Anterior cingulate cortex (tissue), 58 donors: Measurements from ENCODE around the gene ITPR1.
A peak's percentile ranks its signal among the peaks of the same experiment; 100 is the strongest.

Experiments used
- DNase-seq, 58 donors: peaks; one replicate each; lab custom pipeline; 2025; lab: John Stamatoyannopoulos, UW

The ITPR1 gene

GRCh38 chr3:4528819-4529600, 35.9 kb downstream of the ITPR1 start:
- peak in 21 of 58 donors; percentile 2 to 78 (median 32) for DNase-seq

DNA sequence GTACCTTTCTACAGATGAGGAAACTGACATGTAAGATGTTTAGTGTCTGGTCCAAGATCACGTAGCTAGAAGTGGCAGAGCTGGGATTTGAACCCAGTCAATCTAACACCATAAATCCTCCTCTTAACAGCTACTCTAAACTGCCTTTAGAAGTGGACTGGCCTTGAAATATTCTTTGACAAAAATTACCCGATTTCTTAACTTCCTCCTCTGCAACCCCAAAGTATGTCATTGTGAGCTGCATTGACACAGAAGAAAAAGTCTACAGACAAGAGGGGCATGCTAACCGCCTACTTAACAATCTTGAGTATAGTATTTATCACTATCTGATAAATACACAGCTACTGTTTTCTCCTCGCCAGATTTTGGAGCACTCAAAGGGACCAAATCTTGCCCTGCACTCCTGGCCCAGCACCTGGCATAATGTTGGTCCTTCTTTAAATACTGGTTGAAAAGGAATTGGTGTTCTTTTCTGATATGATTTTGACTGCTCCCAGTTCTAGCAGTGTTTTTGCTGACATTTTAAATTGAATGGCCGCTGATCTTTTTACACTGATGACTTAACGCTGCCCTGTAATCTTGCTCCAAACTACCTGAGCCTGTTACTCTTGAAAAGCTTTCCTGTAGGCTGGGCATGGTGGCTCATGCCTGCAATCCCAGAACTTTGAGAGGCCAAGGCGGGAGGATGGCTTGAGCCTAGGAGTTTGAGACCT, 36.9 kb downstream of the ITPR1 start:
- no peak for DNase-seq

DNA sequence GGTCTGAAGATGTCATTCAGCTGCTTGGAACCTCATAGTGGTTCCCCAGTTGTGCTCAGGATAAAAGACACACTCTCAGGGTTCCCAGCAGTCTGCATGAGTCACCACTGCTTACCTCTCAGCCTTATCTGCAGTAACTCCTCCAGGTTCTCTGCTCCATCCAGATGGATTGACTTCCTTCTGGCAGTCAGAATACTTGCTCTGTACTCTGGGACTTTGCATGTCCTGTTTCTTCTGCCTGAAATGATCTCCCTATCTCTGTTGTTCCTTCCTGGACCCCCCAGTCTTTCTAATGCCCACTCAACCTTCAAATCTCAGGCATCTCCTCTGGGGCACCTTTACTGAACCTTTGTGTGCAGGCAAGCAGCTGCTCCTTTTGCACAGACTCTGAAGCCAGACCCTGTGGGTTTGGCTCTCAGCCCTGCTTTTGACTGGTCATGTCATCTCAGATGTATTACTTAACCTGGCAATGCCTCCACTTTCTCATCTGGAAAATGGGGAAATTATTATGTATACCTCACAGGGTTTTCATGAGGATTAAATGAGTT, 38.4 kb downstream of the ITPR1 start:
- peak in 2 of 58 donors; percentile 14 to 28 for DNase-seq

DNA sequence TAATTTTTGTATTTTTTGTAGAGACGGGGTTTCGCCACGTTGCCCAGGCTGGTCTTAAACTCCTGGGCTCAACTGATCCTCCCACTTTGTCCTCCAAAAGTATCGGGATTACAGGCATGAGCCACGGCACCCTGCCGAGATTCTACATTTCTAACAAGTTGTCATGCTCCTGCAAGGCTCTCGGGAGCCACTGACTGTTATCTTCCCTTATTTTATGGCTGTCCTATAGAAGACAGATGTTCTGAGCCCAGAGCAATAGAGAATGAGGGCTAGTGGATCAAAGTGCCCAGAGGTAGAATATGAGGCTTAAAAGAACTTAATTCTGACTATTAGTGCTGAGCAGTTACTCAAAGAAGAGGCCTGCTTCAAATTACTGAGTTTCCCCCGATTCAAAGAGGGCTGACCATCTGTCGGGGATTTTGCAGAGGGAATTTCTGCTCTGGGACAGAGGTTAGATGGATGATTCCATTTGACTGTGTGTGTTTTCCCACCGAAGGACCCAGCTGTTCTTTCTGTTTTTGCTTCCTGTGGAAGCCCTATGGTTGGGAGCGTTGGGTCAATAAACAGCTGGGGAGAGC, 39.5 kb downstream of the ITPR1 start:
- no peak for DNase-seq

DNA sequence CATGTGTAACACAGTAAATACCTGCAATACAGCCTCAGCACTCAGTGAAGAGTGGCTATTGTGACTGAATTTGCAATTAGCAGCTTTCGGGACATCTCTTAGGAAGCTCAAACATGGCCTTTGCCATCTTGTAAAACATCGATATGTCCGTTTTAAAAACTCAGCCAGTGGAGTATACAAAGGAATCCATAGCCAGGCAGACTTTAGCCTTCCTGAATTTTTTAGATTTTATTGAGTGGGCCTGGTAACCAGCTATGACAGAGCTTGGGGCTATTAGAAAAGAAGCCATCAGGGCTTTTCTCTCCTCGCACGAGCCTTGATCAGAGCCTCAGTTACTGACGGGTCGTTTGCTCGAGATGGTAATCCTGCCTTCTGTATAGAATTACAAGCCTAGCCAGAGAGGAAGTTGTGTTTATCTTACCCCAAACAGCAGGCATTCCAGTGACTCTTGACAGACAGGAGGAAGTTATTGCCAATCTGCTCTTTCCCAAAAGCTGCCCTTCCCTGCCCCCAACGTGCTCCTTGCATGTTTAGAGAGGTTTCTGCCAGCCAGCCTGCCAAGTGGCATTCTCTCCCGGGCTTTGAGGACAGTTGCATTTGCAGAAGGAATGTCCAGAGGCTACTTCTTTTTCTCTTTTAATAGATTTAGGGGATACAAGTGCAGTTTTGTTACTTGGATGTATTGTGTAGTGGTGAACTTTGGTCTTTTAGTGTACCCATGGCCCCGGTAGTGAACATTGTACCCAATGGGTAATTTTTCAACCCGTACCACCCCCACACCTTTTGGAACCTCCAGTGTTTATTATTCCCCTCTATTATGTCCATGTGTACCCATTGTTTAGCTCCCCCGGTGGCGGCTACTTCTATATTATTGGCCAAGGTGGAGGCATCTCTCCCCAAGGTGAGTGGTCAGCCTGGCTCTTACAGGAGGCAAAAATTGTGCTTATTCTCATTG, 40.6 kb downstream of the ITPR1 start:
- peak in 1 of 58 donors; percentile 13 for DNase-seq

GRCh38 chr3:4534906-4535305, 41.8 kb downstream of the ITPR1 start:
- DNase-seq = no peak

DNA sequence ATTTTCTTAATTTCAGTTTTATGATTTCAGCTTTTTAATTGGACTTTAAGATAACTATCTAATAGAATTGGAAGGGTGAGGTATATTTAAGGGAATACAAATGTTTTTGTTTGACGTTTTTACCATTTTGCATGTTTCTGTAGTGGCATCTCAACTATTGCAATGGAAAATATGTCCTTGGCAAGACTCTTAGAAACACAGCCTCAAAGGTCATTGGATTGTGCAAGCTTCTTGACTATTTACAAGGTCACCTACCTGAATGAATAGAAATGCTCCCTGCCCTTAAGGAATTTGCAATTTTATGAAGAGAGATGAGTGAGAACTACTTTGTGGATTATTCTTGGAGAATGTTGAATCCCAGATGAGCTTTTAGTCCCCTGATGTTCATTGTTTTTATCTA, 43.1 kb downstream of the ITPR1 start:
- no peak for DNase-seq

DNA sequence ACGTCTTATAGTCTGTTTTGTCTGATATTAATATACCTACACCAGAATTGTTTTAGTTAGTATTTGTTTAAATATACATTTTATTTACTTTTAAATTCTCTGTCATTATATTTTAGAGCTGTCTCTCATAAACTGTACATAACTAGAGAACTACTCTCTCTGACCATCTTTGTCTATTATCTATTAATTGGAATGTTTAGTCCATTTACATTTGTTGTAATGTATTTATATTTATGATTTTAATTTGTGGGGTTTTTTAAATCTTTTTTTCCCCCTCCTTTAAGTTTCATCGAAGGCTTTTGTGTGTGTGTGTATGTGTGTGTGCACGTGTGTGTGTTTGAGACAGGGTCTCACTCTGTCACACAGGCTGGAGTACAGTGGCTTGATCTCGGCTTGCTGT, 47.1 kb downstream of the ITPR1 start:
- no peak for DNase-seq

- DNase-seq = no peak
Measured at GRCh38 chr3:4543110-4543509, 50.0 kb downstream of the ITPR1 start.

- DNase-seq = no peak
Measured at GRCh38 chr3:4546346-4547178, 53.4 kb downstream of the ITPR1 start.

DNA sequence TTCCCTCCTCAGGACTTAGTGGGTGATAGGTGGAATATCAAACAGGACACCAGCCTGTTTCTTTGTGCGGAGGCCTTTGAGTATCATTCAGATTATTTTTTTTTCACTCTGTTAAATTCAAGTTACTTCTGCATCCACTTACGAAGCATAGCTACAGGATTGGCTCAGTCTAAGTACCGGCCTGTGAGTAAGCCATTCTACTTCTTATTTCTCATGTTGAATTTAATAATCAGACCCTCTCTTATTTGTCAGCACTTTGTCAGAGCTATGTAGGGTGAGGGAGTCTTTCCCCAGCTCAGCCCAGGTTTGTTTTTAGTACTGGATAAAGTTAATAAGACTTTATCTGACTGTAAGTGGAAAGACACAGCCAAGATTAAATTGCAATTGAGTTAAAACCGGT, 54.7 kb downstream of the ITPR1 start:
- no peak for DNase-seq

GRCh38 chr3:4548356-4548755, 55.2 kb downstream of the ITPR1 start:
- DNase-seq = no peak

- no peak for DNase-seq
Measured at GRCh38 chr3:4548780-4549179, 55.6 kb downstream of the ITPR1 start.

- no peak for DNase-seq
Measured at GRCh38 chr3:4549896-4550295, 56.7 kb downstream of the ITPR1 start.

- DNase-seq = no peak
Measured at GRCh38 chr3:4551051-4551711, 58.0 kb downstream of the ITPR1 start.

GRCh38 chr3:4551794-4552442, 58.8 kb downstream of the ITPR1 start:
- no peak for DNase-seq

DNA sequence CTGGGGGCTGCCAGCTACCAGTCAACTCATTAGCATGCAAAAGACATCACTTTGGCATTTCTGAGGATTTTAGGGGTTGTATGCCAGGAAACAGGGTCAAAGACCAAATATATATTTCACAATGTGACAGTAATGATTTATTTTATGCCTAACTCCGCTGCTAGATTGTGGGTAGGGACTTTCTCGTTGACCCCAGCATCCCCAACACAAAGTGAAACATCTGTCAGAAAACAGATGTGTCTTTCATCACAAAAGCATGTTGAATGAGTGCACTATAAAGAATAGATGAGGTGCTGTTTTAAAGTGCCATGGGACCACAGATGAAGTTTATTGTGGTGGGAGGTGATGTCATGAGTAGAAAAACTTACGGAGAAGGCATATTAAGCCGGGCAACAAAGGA, 59.7 kb downstream of the ITPR1 start:
- DNase-seq = no peak

GRCh38 chr3:4561661-4562060, 68.5 kb downstream of the ITPR1 start:
- no peak for DNase-seq
